ENCODE measurements around the gene OR6N1. TPM values are rescaled to one million over a fixed set of nuclear protein-coding genes. Genes with fewer than 3 reads are reported as not detected.

The OR6N1 gene, protein sequence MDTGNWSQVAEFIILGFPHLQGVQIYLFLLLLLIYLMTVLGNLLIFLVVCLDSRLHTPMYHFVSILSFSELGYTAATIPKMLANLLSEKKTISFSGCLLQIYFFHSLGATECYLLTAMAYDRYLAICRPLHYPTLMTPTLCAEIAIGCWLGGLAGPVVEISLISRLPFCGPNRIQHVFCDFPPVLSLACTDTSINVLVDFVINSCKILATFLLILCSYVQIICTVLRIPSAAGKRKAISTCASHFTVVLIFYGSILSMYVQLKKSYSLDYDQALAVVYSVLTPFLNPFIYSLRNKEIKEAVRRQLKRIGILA
- total RNA-seq = not detected
- total RNA-seq = 0 reads per million in 2 donors

DNA sequence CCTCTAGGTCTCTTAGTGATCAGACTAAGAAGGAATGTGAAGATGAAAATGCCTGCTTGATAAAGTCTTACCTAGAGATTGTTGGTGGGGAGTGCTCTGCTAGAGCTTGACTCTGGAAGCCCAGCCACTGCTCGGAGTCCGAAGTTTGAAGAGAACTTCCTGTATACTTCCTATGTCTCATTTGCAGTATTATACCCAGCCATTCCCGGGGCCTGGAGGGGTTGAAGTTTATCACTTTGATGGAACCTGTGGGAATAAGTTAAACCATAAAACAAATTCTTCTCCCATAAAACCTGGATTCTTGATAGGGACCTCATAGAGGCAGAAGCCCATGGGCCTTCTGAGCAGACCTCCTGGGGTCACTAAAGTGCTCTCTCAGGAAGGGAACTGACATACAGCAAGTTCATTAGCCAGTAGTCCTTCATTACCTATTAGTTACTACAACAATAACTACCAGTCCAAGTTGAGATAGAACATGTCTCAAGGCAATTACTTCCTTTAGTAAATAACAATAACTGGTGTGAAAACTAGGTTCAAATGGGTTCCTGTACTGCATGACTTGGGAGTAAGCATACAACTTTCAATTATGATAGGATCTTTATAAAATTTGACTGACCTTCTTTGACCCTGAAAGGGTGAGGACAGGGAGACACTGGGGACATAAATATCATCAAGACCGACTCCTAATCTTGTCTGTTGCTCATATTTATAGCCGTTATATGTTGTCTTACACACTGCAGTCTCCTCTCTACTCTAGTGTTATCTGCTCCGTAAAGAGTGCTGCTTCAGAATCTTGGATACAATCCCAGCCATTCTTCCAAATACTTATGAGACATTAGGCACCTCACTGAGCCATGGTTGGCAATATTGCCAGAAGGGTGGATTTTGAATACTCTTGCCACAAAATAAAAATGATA lies at the start of gene OR6N1:
Gene OR6N1, minus strand, starts transcription at position 246 of the 917 bp plus-strand sequence. CDS start 5,513 bp downstream, outside the sequence.
- no peak for ATAC-seq
- Mint-ChIP-seq H3K27ac (no peak within 1 kb of the TSS), H3K4me1 (peaks cover 2% of the 10 kb centered on the region), H3K4me3 (no peak within 1 kb of the TSS), H3K27me3 (peaks cover 35% of the 10 kb centered on the region), H3K36me3 (ENCODE audit: low read depth) (peaks cover 4% of the 10 kb centered on the region)
- no peak for DNase-seq
- no peaks in the 10 kb centered on the region for H3K9me3 ChIP-seq (ENCODE audit: control insufficient read depth, low read length, poor library complexity, severe bottlenecking)

DNA sequence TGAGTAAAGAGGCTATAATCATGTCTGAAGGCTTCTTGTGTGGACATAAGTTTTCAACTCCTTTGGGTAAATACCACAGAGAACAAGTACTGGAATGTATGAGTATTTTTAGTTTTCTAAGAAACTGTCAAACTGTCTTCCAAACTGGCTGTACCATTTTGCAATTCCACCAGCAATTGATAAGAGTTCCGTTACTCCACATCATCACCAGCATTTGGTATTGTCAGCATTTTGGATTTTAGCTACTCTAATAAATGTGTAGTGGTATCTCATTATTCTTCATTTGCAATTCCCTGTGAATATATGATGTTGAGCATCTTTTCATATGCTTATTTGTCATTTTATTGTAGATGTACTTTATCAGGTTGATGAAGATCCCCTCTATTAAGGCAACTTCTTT lies 49.7 kb upstream of the OR6N1 start:
- H3K36me3 Mint-ChIP-seq (ENCODE audit: low read depth) = no peaks in the 10 kb centered on the region
- H3K4me3 Mint-ChIP-seq = no peak overlapping the region
- peaks cover 19% of the 10 kb centered on the region for H3K4me1 Mint-ChIP-seq
- no peak overlapping the region for H3K27ac Mint-ChIP-seq
- DNase-seq (no peak), ATAC-seq (no peak)
- no peaks in the 10 kb centered on the region for H3K27me3 Mint-ChIP-seq
- H3K9me3 ChIP-seq (ENCODE audit: control insufficient read depth, low read length, poor library complexity, severe bottlenecking) = no peaks in the 10 kb centered on the region

DNA sequence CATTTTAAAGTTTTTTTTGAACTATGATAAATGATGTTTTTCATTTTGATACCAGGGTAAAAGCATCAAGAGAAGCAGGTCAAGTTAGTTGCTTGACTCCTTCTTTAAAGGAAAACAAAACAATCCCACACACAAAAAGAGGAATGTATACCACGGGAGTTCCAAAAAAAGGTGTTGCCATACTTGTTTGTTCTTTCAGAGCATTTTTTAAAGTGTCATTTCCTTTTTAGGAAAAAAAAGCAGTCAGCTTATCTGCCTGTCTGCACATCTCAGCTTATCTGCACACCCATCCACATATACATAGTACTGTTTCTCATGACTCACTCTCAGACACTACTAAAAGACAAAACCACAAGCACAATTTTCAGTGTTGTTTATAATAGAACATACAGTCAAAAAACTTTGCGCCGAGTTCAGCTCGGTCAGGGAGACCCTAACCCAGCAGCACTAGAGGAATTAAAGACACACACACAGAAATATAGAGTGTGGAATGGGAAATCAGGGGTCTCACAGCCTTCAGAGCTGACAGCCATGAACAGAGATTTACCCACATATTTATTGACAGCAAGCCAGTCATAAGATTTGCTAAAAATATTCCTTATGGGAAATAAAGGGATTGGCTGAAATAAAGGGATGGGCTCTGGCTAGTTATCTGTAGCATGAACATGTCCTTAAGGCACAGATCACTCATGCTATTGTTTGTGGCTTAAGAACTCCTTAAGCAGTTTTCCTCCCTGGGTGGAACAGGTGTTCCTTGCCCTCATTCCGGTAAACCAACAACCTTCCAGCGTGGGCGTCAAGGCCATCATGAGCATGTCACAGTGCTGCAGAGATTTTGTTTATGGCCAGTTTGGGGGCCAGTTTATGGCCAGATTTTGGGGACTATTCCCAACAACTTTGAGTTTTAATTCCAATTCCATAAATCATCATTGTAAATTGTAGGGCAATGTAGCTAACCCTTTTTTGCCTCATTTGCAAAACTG lies 47.8 kb upstream of the OR6N1 start:
- no peaks in the 10 kb centered on the region for H3K36me3 Mint-ChIP-seq (ENCODE audit: low read depth)
- peaks cover 19% of the 10 kb centered on the region for H3K4me1 Mint-ChIP-seq
- H3K27ac Mint-ChIP-seq = peak overlapping the region; percentile 87
- peak; percentile 84 for ATAC-seq
- no peak for DNase-seq
- no peaks in the 10 kb centered on the region for H3K27me3 Mint-ChIP-seq
- H3K9me3 ChIP-seq (ENCODE audit: control insufficient read depth, low read length, poor library complexity, severe bottlenecking) = no peaks in the 10 kb centered on the region
- H3K4me3 Mint-ChIP-seq = peak overlapping the region; percentile 44

- H3K27ac Mint-ChIP-seq = peak overlapping the region; percentile 87
- H3K4me3 Mint-ChIP-seq = peak overlapping the region; percentile 44
- no peak for DNase-seq
- no peaks in the 10 kb centered on the region for H3K36me3 Mint-ChIP-seq (ENCODE audit: low read depth)
- ATAC-seq = peak; percentile 14
- peaks cover 19% of the 10 kb centered on the region for H3K4me1 Mint-ChIP-seq
- no peaks in the 10 kb centered on the region for H3K27me3 Mint-ChIP-seq
- no peaks in the 10 kb centered on the region for H3K9me3 ChIP-seq (ENCODE audit: control insufficient read depth, low read length, poor library complexity, severe bottlenecking)
Observed at GRCh38 chr1:158818975-158819431, 47.0 kb upstream of the OR6N1 start.

- Mint-ChIP-seq H3K36me3 (ENCODE audit: low read depth) (no peaks in the 10 kb centered on the region), H3K27ac (peak overlapping the region; percentile 87), H3K27me3 (no peaks in the 10 kb centered on the region), H3K4me1 (peaks cover 19% of the 10 kb centered on the region), H3K4me3 (no peak overlapping the region)
- ATAC-seq = no peak
- H3K9me3 ChIP-seq (ENCODE audit: control insufficient read depth, low read length, poor library complexity, severe bottlenecking) = no peaks in the 10 kb centered on the region
- DNase-seq = no peak
Observed at GRCh38 chr1:158818560-158818959, 46.6 kb upstream of the OR6N1 start.

GRCh38 chr1:158814970-158815369 lies 43.0 kb upstream of the OR6N1 start:
- no peaks in the 10 kb centered on the region for H3K9me3 ChIP-seq (ENCODE audit: control insufficient read depth, low read length, poor library complexity, severe bottlenecking)
- H3K4me1 Mint-ChIP-seq = peaks cover 22% of the 10 kb centered on the region
- no peak for ATAC-seq
- H3K27ac Mint-ChIP-seq = no peak overlapping the region
- H3K36me3 Mint-ChIP-seq (ENCODE audit: low read depth) = peaks cover 4% of the 10 kb centered on the region
- H3K4me3 Mint-ChIP-seq = no peak overlapping the region
- DNase-seq = no peak
- peaks cover 11% of the 10 kb centered on the region for H3K27me3 Mint-ChIP-seq

DNA sequence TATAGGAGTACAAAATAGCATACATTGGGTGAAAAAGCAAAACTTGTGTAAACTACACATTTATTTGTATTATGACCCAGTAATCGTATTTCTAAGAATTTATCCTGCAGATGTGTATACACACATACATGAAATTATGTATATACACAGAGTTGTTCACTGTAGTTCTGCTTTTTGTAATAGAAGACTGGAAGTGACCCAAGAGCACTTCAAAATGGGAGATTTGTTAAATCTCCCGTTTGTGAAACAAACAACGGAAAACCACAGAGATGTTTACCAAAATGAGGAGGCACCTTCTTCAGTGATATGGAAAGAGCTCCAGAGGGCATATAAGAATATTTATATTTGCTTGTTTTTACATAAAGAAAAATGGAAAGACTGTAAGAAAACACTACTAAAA lies 41.2 kb upstream of the OR6N1 start:
- Mint-ChIP-seq H3K4me3 (no peak overlapping the region), H3K4me1 (peaks cover 5% of the 10 kb centered on the region), H3K27ac (no peak overlapping the region), H3K36me3 (ENCODE audit: low read depth) (peaks cover 4% of the 10 kb centered on the region), H3K27me3 (peaks cover 16% of the 10 kb centered on the region)
- no peak for DNase-seq
- no peak for ATAC-seq
- no peaks in the 10 kb centered on the region for H3K9me3 ChIP-seq (ENCODE audit: control insufficient read depth, low read length, poor library complexity, severe bottlenecking)

DNA sequence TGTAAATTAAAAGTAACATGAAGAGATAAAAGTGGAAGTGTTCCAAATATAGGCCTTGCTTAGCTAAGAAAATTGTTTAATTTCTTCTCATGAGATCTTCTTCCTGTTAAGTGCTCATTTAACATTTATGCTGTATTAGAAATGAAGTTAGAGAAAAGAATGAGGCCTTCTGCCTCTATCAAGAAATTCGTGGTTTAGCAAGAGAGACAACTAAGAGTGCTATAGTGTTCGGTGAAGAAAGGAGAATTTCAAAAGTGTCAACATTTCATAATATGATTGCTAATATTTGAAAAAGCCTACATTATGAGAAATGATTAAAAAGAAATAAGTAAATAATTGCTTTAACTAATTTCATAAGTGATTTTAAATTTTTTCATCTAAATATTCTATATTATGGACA lies 40.3 kb upstream of the OR6N1 start:
- peaks cover 2% of the 10 kb centered on the region for H3K4me1 Mint-ChIP-seq
- H3K27me3 Mint-ChIP-seq = peaks cover 16% of the 10 kb centered on the region
- no peak overlapping the region for H3K4me3 Mint-ChIP-seq
- no peaks in the 10 kb centered on the region for H3K9me3 ChIP-seq (ENCODE audit: control insufficient read depth, low read length, poor library complexity, severe bottlenecking)
- H3K27ac Mint-ChIP-seq = no peak overlapping the region
- H3K36me3 Mint-ChIP-seq (ENCODE audit: low read depth) = peaks cover 4% of the 10 kb centered on the region
- DNase-seq (no peak), ATAC-seq (no peak)

GRCh38 chr1:158810311-158810710 lies 38.3 kb upstream of the OR6N1 start:
- Mint-ChIP-seq H3K4me3 (no peak overlapping the region), H3K4me1 (peaks cover 2% of the 10 kb centered on the region), H3K27me3 (peaks cover 21% of the 10 kb centered on the region), H3K27ac (no peak overlapping the region), H3K36me3 (ENCODE audit: low read depth) (peaks cover 6% of the 10 kb centered on the region)
- ATAC-seq = no peak
- DNase-seq = no peak
- no peaks in the 10 kb centered on the region for H3K9me3 ChIP-seq (ENCODE audit: control insufficient read depth, low read length, poor library complexity, severe bottlenecking)

DNA sequence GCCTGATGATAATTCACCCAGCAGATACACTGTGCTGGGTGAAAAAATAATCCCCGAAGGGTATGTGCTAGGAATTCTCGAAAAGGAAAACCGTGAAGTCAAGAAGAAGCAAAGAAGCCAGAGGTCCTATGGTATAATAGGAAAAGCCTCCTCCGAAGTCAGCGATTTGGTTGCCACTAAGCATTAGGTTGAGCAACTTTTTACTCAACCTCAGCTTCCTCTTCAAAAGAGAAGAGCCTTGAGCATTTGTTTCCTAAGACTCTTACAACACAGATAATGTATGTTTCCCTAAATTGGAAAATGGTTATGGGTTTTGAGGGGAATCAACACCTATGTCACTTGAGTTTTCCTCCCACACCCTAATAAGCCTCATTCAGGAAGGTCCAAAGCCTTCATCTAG lies 37.9 kb upstream of the OR6N1 start:
- DNase-seq (no peak), ATAC-seq (no peak)
- H3K4me1 Mint-ChIP-seq = peaks cover 2% of the 10 kb centered on the region
- no peaks in the 10 kb centered on the region for H3K9me3 ChIP-seq (ENCODE audit: control insufficient read depth, low read length, poor library complexity, severe bottlenecking)
- H3K27me3 Mint-ChIP-seq = peaks cover 21% of the 10 kb centered on the region
- peaks cover 6% of the 10 kb centered on the region for H3K36me3 Mint-ChIP-seq (ENCODE audit: low read depth)
- no peak overlapping the region for H3K4me3 Mint-ChIP-seq
- H3K27ac Mint-ChIP-seq = no peak overlapping the region

GRCh38 chr1:158809256-158809655 lies 37.3 kb upstream of the OR6N1 start:
- DNase-seq (no peak), ATAC-seq (no peak)
- Mint-ChIP-seq H3K4me1 (peaks cover 2% of the 10 kb centered on the region), H3K27ac (no peak overlapping the region), H3K4me3 (no peak overlapping the region), H3K27me3 (peaks cover 21% of the 10 kb centered on the region), H3K36me3 (ENCODE audit: low read depth) (peaks cover 6% of the 10 kb centered on the region)
- no peaks in the 10 kb centered on the region for H3K9me3 ChIP-seq (ENCODE audit: control insufficient read depth, low read length, poor library complexity, severe bottlenecking)

- H3K9me3 ChIP-seq (ENCODE audit: control insufficient read depth, low read length, poor library complexity, severe bottlenecking) = no peaks in the 10 kb centered on the region
- Mint-ChIP-seq H3K4me1 (peaks cover 5% of the 10 kb centered on the region), H3K36me3 (ENCODE audit: low read depth) (peaks cover 6% of the 10 kb centered on the region), H3K4me3 (no peak overlapping the region), H3K27me3 (peaks cover 40% of the 10 kb centered on the region), H3K27ac (no peak overlapping the region)
- no peak for DNase-seq
- ATAC-seq = no peak
Observed at GRCh38 chr1:158806916-158807536, 35.0 kb upstream of the OR6N1 start.
